Right lobe of liver (tissue), 4 donors: ENCODE data around the gene MYOZ1.

Source experiments
- CTCF ChIP-seq, 4 donors: fragments of 200-600 bp in 3 of 4; fragments of 450-650 bp in 1 of 4; IDR thresholded peaks; one replicate each; pipeline versions ENCODE4 v1.5.1 to v1.8.0; 2016 to 2022; ENCODE audit warnings: antibody characterized with exemption in 4 of 4, mild to moderate bottlenecking in 2 of 4
- POLR2A ChIP-seq: fragments of 450-650 bp; IDR thresholded peaks from one replicate; pipeline ENCODE4 v1.6.1; 2017; ENCODE audit warnings: antibody characterized with exemption, mild to moderate bottlenecking
- donor health status: DM: no; HTN: no; CAD: no.
- donor health status: DM: no; HTN: no; CAD: no.
- donor health status: DM: no; HTN: yes; CAD: no.

- TF ChIP-seq CTCF (IDR thresholded peaks at IDR 0.05) (no peak), POLR2A (no peak)
Measured at GRCh38 chr10:73589563-73590126, 51.6 kb downstream of the MYOZ1 start.
